ENCODE measurements around the gene RAD51B.

DNA sequence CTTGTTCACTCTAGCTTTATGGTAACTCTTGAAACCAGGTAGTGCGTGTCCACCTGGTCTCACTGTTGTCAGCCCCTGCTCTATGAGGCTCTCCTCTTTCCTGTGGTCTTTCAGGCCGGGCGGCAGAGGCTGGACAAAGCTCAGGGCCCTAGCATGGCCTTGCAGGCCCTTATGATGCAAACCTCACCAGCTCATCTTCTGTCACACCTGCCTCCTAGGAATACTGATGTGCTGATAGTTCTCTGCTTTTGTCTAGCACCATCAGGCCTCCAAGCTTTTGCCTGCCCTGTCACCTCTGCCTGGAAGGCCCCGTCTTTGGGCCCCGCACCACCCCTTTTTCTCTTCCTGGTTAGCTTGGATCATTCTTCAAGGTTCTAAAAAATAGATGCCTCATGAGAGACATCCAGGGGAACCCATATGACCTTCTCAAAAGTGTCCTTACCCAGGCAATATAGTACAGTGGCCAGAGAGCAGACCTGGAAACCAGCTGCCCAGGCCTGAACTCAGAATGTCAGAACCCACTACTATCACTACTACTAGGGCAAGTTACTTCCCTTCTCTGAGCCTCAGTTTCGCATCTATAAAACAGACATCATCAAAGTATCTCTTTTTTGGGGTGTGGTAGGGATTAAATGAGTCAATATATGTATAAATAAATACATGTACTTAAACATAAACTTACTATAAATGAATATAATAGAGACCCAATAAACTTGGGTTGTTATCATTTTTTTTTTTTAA, 881.6 kb downstream of the RAD51B start:
- TF ChIP-seq, protein P1, sequence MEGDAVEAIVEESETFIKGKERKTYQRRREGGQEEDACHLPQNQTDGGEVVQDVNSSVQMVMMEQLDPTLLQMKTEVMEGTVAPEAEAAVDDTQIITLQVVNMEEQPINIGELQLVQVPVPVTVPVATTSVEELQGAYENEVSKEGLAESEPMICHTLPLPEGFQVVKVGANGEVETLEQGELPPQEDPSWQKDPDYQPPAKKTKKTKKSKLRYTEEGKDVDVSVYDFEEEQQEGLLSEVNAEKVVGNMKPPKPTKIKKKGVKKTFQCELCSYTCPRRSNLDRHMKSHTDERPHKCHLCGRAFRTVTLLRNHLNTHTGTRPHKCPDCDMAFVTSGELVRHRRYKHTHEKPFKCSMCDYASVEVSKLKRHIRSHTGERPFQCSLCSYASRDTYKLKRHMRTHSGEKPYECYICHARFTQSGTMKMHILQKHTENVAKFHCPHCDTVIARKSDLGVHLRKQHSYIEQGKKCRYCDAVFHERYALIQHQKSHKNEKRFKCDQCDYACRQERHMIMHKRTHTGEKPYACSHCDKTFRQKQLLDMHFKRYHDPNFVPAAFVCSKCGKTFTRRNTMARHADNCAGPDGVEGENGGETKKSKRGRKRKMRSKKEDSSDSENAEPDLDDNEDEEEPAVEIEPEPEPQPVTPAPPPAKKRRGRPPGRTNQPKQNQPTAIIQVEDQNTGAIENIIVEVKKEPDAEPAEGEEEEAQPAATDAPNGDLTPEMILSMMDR (IDR thresholded peaks at IDR 0.05) = no peak
- TF ChIP-seq POLR2A (IDR thresholded peaks at IDR 0.05) = no peak
- no peak for TF ChIP-seq POLR2AphosphoS5 (IDR thresholded peaks at IDR 0.05; ENCODE audit: insufficient read depth in 1 of 2, low read depth in 1 of 2)

All from vagina (tissue), 2 donors.